Measurements from ENCODE around the gene UVRAG.
A peak's percentile ranks its signal among the peaks of the same experiment; 100 is the strongest.
"Not testable (repeated sequence)": the region's sequence is repeated elsewhere in the genome, so short reads cannot be mapped to it uniquely, and the experiment has no call there.

The UVRAG gene

GRCh38 chr11:75826461-75827230 lies 11.6 kb downstream of the UVRAG start:
- H3K4me3 ChIP-seq = no peak overlapping the region

DNA sequence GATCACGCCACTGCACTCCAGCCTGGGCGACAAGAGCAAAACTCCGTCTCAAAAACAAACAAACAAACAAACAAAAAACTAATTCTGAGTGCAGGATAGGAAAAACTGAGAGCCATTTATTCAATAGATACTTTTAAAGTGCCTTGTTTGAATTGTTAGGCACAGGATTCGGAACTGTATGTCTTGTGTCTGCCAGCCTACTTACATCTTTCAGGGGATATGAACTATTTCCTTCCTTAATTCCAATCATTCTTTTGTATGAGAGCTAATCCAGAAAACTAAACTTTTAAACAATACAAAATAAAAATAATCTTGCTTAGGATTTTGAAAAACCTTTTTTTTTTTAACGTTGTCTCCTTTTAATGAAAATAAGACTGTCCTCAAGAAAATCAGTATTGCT lies 12.6 kb downstream of the UVRAG start:
- H3K4me3 ChIP-seq = no peak overlapping the region
- peak overlapping the region in 18 of 21 experiments; percentile 26 to 90 (median 72) for H3K27ac ChIP-seq

More at GRCh38 chr11:75826461-75827230, 11.6 kb downstream of the UVRAG start:
- peak overlapping the region in 20 of 21 experiments; percentile 26 to 90 (median 72) for H3K27ac ChIP-seq

GRCh38 chr11:75831915-75832502 lies 17.0 kb downstream of the UVRAG start:
- no peak overlapping the region for H3K27ac ChIP-seq
- no peak overlapping the region for H3K4me3 ChIP-seq

GRCh38 chr11:75834728-75835127 lies 19.7 kb downstream of the UVRAG start:
- H3K27ac ChIP-seq = no peak overlapping the region
- no peak overlapping the region for H3K4me3 ChIP-seq

GRCh38 chr11:75836417-75836816 lies 21.4 kb downstream of the UVRAG start:
- Histone ChIP-seq H3K27ac (peak overlapping the region in 2 of 21 experiments; percentile 4 to 27), H3K4me3 (no peak overlapping the region)

- Histone ChIP-seq H3K4me3 (no peak overlapping the region), H3K27ac (no peak overlapping the region)
Observed at GRCh38 chr11:75839851-75840250, 24.8 kb downstream of the UVRAG start.

GRCh38 chr11:75840522-75840921 lies 25.5 kb downstream of the UVRAG start:
- no peak overlapping the region for H3K4me3 ChIP-seq
- H3K27ac ChIP-seq = no peak overlapping the region

GRCh38 chr11:75841739-75842138 lies 26.7 kb downstream of the UVRAG start:
- Histone ChIP-seq H3K4me3 (no peak overlapping the region), H3K27ac (no peak overlapping the region)

DNA sequence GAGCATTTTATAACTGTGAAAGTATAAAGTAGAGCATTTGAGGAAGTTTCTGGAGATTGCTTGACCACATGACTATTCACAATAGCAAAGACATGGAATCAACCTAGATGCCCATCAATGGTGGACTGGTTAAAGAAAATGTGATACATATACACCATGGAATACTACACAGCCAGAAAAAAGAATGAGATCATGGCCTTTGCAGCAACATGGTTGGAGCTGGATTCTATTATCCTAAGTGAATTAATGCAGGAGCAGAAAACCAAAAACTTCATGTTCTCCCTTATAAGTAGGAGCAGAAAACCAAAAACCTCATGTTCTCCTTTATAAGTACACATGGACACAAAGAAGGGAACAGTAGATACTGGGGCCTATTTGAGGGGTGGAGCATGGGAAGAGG lies 30.3 kb downstream of the UVRAG start:
- H3K27ac ChIP-seq = no peak overlapping the region
- no peak overlapping the region for H3K4me3 ChIP-seq

GRCh38 chr11:75849894-75850293 lies 34.9 kb downstream of the UVRAG start:
- Histone ChIP-seq H3K4me3 (no peak overlapping the region), H3K27ac (peak overlapping the region in 2 of 21 experiments; percentile 1 to 50)

- Histone ChIP-seq H3K4me3 (no peak overlapping the region), H3K27ac (peak overlapping the region in 9 of 21 experiments; percentile 1 to 65 (median 30))
Observed at GRCh38 chr11:75850787-75851186, 35.8 kb downstream of the UVRAG start.

DNA sequence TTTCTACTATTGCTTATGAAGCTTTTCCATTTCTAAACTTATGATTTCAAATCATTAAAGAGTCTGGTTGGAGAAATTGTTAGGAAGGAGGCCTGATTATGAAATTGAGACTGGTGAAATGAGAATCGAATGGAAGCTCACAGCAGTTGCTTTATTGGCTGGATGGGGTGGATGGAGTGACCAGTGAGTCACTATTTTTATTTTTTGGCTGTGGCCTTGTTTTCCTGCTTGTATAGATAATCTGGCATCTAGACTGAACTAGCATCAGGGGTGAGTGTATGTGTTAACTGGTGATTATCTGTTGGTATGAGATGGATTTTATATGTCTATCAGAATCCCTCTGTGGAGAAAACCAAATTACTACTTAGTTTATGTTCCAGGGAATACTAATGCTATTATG lies 36.2 kb downstream of the UVRAG start:
- Histone ChIP-seq H3K27ac (peak overlapping the region in 7 of 21 experiments; percentile 13 to 65 (median 43)), H3K4me3 (no peak overlapping the region)

DNA sequence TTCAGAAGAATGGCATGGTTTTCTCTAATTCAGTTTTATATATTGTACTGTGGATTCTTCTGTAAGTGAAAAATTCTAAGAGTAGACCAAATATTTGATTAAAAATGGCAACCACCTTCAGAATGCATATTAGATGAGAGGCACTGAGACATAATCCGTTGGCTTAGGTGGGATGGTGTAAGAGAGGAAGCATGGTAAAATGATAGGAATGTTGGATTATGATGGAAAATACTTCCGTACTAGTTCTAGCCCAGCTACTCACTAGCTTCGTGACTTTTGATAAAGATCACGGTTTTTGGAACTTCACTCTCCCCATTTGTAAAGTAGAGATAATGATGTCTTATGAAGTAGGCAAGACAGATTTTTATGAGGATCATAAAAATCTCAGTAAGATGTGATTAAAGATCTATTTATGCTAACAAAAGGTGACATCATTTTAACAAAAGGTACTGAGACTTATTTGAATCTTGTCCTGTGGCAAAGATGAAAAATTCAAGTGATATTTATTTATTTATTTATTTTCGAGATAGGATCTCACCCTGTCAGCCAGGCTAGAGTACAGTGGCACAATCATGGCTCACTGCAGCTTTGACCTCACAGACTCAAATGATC lies 37.5 kb downstream of the UVRAG start:
- Histone ChIP-seq H3K4me3 (no peak overlapping the region), H3K27ac (no peak overlapping the region)

GRCh38 chr11:75853563-75853962 lies 38.6 kb downstream of the UVRAG start:
- not testable (repeated sequence) for H3K4me3 ChIP-seq, H3K27ac ChIP-seq

GRCh38 chr11:75853971-75854370 lies 39.0 kb downstream of the UVRAG start:
- H3K4me3 ChIP-seq = no peak overlapping the region
- H3K27ac ChIP-seq = no peak overlapping the region

DNA sequence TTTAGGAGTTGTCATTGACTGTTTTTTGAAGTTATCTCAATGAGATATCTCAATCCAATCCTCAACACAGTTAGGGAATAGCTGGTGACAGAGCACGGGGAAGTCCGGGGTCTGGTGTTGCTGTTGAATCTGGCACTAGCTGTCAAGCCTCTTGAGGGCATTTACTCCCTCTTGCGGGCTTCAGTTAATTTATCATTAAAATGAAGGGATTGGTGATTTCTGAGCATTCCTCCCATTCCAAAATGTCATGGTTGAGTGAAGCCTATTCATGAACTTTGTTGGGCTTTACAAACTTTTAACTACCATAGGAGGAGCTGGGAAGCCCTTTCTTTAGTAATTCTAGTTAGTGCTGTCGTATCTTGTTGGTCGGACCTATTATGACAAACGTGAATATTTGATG lies 40.2 kb downstream of the UVRAG start:
- Histone ChIP-seq H3K4me3 (no peak overlapping the region), H3K27ac (no peak overlapping the region)

- H3K4me3 ChIP-seq = no peak overlapping the region
- peak overlapping the region in 2 of 21 experiments; percentile 2 to 10 for H3K27ac ChIP-seq
Observed at GRCh38 chr11:75856912-75857311, 41.9 kb downstream of the UVRAG start.

- H3K27ac ChIP-seq = peak overlapping the region in 1 of 21 experiments; percentile 10
- no peak overlapping the region for H3K4me3 ChIP-seq
Observed at GRCh38 chr11:75858042-75858441, 43.0 kb downstream of the UVRAG start.

DNA sequence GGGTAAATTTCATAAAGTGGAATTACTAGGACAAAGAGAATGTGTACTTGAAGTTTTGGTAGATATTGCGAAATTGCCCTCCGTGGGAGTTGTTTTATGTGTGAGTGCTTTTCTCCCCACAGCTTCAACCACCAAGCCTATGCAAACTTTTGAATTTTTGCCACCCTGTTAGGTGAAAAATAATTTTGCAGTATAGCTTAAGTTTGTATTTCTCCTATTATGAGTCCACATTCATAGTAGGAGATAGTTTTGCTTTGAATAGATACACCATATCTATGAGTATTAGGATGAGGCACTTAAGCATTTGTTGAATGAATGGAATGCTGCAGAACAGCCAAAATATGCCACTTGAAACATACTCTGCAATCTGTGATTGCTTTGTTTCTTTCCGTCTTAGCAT lies 43.6 kb downstream of the UVRAG start:
- Histone ChIP-seq H3K4me3 (no peak overlapping the region), H3K27ac (no peak overlapping the region)

DNA sequence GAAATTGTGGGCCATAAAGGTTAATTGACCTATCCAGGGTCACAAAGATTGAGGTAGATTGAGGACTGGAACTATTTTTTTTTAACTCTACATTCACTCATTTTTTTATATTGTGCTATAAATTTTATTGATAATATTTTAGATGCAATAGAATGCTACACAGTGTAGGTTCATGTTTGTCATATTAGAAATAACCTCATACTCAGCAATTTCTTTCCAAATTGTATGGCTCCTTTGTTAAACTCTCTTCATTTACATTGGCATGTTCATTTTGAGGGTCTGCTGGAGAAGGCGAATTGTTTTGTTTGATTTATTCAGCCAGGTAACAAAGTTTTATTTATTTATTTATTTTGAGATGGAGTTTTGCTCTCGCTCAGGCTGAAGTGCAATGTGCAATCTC lies 44.6 kb downstream of the UVRAG start:
- Histone ChIP-seq H3K4me3 (no peak overlapping the region), H3K27ac (no peak overlapping the region)

DNA sequence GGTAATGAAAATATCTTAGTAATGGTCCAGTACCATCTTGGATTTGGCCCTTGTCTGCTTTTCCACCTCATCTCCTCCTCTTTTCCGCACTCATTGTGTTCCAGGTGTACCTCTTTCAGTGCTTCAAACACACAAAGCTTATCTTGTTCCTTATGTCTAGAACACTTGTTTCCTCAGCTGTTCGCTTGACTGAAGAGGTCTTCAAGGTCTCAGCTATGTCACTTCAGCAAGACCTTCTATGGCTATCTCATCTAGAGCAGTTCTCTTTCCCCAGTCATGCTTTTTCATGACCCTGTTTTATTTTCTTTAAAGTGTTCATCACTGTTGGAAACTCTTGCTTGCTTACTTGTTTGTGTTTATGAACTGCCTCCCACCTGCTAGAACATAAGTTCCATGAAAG lies 47.4 kb downstream of the UVRAG start:
- no peak overlapping the region for H3K27ac ChIP-seq
- no peak overlapping the region for H3K4me3 ChIP-seq
